HEK293 (cell line): ENCODE results near the gene FGFR2.

Experiments used
- HOXA7 ChIP-seq: sonication (generic); formaldehyde crosslinking; IDR thresholded peaks from 2 replicates; pipeline ENCODE4 v1.8.1; 2022; ENCODE audit warnings: missing genetic modification reagents, borderline replicate concordance
- KLF16 ChIP-seq: fragments of 450-650 bp; formaldehyde crosslinking; IDR thresholded peaks from 2 replicates; pipeline ENCODE4 v1.5.1; 2017; ENCODE audit warnings: missing biosample characterization, missing genetic modification characterization
- SCRT1 ChIP-seq: fragments of 450-650 bp; formaldehyde crosslinking; IDR thresholded peaks from 2 replicates; pipeline ENCODE4 v1.5.1; 2016; ENCODE audit warnings: missing biosample characterization, missing genetic modification characterization, borderline replicate concordance
- SCRT2 ChIP-seq: fragments of 450-650 bp; formaldehyde crosslinking; IDR thresholded peaks from 2 replicates; pipeline ENCODE4 v1.5.1; 2016; ENCODE audit warnings: missing biosample characterization, missing genetic modification characterization
- ZNF121 ChIP-seq: fragments of 450-650 bp; formaldehyde crosslinking; IDR thresholded peaks from 2 replicates; pipeline ENCODE4 v1.5.1; 2016; ENCODE audit warnings: missing biosample characterization, missing genetic modification characterization
- ZNF169 ChIP-seq: fragments of 450-650 bp; formaldehyde crosslinking; IDR thresholded peaks from 2 replicates; pipeline ENCODE4 v1.5.1; 2016; ENCODE audit warnings: missing biosample characterization, missing genetic modification characterization
- ZNF19 ChIP-seq: fragments of 450-650 bp; formaldehyde crosslinking; IDR thresholded peaks from 2 replicates; pipeline ENCODE4; 2016; ENCODE audit warnings: missing biosample characterization, missing genetic modification characterization, low read depth
- ZNF211 ChIP-seq: fragments of 450-650 bp; formaldehyde crosslinking; IDR thresholded peaks from 2 replicates; pipeline ENCODE4 v1.5.1; 2016; ENCODE audit warnings: low read depth, missing biosample characterization, missing genetic modification characterization
- ZNF274 ChIP-seq, 2 experiments: fragments of 200-500 bp in 1 of 2; fragments of 450-650 bp in 1 of 2; sonication (Bioruptor generic) in 1 of 2; formaldehyde crosslinking in 1 of 2; IDR thresholded peaks; 2 replicates each; pipeline versions ENCODE4 v1.5.1 to v1.6.1; 2014 to 2016; ENCODE audit warnings: borderline replicate concordance in 1 of 2, inconsistent platforms in 1 of 2, low read length in 1 of 2, missing biosample characterization in 1 of 2, missing genetic modification characterization in 1 of 2
- ZNF302 ChIP-seq: fragments of 450-650 bp; formaldehyde crosslinking; IDR thresholded peaks from 2 replicates; pipeline ENCODE4 v1.5.1; 2016; ENCODE audit warnings: missing biosample characterization, missing genetic modification characterization, low read depth
- ZNF423 ChIP-seq: fragments of 450-650 bp; formaldehyde crosslinking; IDR thresholded peaks from 2 replicates; pipeline ENCODE4 v1.5.1; 2016; ENCODE audit warnings: missing biosample characterization, missing genetic modification characterization
- ZNF521 ChIP-seq: fragments of 450-650 bp; formaldehyde crosslinking; IDR thresholded peaks from 2 replicates; pipeline ENCODE4 v1.5.1; 2017; ENCODE audit warnings: missing biosample characterization, mild to moderate bottlenecking, missing genetic modification characterization
- ZNF621 ChIP-seq: fragments of 450-650 bp; formaldehyde crosslinking; IDR thresholded peaks from 2 replicates; pipeline ENCODE4 v1.5.1; 2017; ENCODE audit warnings: missing biosample characterization, missing genetic modification characterization
- ZNF626 ChIP-seq: fragments of 450-650 bp; sonication (Bioruptor Pico); formaldehyde crosslinking; IDR thresholded peaks from 2 replicates; pipeline ENCODE4 v1.5.1; 2018; ENCODE audit warnings: missing biosample characterization, missing genetic modification characterization, inconsistent platforms
- ZNF670 ChIP-seq: fragments of 450-650 bp; formaldehyde crosslinking; IDR thresholded peaks from 2 replicates; pipeline ENCODE4 v1.5.1; 2016; ENCODE audit warnings: missing biosample characterization, missing genetic modification characterization, low read depth
- ZXDB ChIP-seq: fragments of 450-650 bp; formaldehyde crosslinking; IDR thresholded peaks from 2 replicates; pipeline ENCODE4 v1.5.1; 2016; ENCODE audit warnings: missing biosample characterization, missing genetic modification characterization
- TF ChIP-seq, protein P1 (sequence below): fragments of 450-650 bp; formaldehyde crosslinking; IDR thresholded peaks from 2 replicates; pipeline ENCODE4 v1.5.1; 2016; ENCODE audit warnings: missing biosample characterization, missing genetic modification characterization
- TF ChIP-seq, protein P2 (sequence below): fragments of 450-650 bp; formaldehyde crosslinking; IDR thresholded peaks from 2 replicates; pipeline ENCODE4 v1.5.1; 2016; ENCODE audit warnings: missing biosample characterization, missing genetic modification characterization
- TF ChIP-seq, protein P3 (sequence below): fragments of 450-650 bp; formaldehyde crosslinking; IDR thresholded peaks from 2 replicates; pipeline ENCODE4 v1.5.1; 2016; ENCODE audit warnings: missing biosample characterization, missing genetic modification characterization
- TF ChIP-seq, protein P4 (sequence below): fragments of 450-650 bp; formaldehyde crosslinking; IDR thresholded peaks from 2 replicates; pipeline ENCODE4 v1.5.1; 2016; ENCODE audit warnings: missing biosample characterization, missing genetic modification characterization, borderline replicate concordance
- TF ChIP-seq, protein P5 (sequence below): fragments of 450-650 bp; formaldehyde crosslinking; conservative IDR thresholded peaks from 2 replicates; pipeline ENCODE4 v1.5.1; 2016; ENCODE audit warnings: low read depth, missing biosample characterization, missing genetic modification characterization
- TF ChIP-seq, protein P6 (sequence below): fragments of 450-650 bp; formaldehyde crosslinking; IDR thresholded peaks from 2 replicates; pipeline ENCODE4 v1.5.1; 2016; ENCODE audit warnings: missing biosample characterization, missing genetic modification characterization

Gene FGFR2

DNA sequence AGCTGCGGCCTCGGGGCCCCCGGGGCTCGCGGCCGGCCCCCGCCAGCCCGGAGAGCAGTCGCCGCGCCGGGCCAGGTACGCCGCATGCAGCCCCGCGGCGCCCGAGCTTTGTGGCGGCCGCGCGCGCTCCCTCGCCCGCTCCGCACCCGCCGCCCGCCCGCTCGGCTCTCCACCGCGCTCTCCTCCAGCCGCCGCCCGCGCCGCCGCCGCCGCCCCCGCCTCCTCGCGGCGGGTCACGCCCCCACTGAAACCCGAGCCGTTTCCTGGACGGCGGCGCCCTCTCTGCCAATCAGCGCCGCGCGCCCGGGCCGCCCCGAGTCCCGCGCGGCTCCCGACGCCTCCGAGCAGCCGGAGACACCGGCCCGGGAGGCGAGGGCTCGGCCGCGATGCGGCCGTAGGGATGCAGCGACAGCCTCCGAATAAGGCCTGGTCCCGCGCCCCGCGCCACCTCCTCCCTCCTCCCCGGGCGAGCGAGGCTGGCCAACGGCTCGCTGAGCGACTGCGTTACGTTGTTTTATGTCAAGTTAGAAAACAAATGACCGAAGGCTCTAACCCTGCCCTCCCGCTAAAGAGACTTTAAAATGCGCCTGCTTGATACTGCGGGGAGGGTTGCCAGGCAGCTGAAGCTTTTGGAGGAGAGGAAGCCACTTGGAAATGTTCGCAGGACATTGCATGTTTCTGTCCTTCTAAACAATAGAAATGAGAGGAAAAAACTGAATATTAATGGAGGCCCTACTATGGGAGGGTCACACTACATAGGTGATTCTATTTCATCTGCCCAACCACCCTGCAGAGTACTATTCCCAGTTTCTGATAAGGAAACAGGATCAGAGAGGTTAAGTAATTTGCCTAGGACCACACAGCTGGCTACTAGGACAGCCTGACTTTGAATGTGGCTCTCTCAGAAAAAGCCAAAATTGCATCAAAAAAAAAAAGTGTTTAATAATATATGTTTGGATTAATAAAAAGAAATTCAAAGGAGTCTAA, at the start of gene FGFR2 (continued):
- TF ChIP-seq ZNF274 (IDR thresholded peaks at IDR 0.05; ENCODE audit: low read length) (no peak), ZNF274 (tag by site-specific recombination; IDR thresholded peaks at IDR 0.05; ENCODE audit: borderline replicate concordance) (no peak), HOXA7 (CRISPR knock-in tag) (no peak), ZNF19 (tag by site-specific recombination) (no peak), ZNF521 (tag by site-specific recombination) (no peak), KLF16 (tag by site-specific recombination) (no peak), ZNF626 (tag by site-specific recombination) (no peak), ZNF302 (tag by site-specific recombination) (no peak), ZXDB (tag by site-specific recombination) (no peak; the same call in 1 of the 2 replicates), SCRT2 (no peak), ZNF423 (no peak), ZNF169 (tag by site-specific recombination) (no peak), ZNF211 (tag by site-specific recombination) (no peak), ZNF621 (tag by site-specific recombination) (no peak), SCRT1 (no peak), ZNF670 (tag by site-specific recombination) (no peak), ZNF121 (tag by site-specific recombination) (no peak)
- TF ChIP-seq, protein P1, sequence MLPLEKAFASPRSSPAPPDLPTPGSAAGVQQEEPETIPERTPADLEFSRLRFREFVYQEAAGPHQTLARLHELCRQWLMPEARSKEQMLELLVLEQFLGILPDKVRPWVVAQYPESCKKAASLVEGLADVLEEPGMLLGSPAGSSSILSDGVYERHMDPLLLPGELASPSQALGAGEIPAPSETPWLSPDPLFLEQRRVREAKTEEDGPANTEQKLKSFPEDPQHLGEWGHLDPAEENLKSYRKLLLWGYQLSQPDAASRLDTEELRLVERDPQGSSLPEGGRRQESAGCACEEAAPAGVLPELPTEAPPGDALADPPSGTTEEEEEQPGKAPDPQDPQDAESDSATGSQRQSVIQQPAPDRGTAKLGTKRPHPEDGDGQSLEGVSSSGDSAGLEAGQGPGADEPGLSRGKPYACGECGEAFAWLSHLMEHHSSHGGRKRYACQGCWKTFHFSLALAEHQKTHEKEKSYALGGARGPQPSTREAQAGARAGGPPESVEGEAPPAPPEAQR (tag by site-specific recombination): no peak
- TF ChIP-seq, protein P2, sequence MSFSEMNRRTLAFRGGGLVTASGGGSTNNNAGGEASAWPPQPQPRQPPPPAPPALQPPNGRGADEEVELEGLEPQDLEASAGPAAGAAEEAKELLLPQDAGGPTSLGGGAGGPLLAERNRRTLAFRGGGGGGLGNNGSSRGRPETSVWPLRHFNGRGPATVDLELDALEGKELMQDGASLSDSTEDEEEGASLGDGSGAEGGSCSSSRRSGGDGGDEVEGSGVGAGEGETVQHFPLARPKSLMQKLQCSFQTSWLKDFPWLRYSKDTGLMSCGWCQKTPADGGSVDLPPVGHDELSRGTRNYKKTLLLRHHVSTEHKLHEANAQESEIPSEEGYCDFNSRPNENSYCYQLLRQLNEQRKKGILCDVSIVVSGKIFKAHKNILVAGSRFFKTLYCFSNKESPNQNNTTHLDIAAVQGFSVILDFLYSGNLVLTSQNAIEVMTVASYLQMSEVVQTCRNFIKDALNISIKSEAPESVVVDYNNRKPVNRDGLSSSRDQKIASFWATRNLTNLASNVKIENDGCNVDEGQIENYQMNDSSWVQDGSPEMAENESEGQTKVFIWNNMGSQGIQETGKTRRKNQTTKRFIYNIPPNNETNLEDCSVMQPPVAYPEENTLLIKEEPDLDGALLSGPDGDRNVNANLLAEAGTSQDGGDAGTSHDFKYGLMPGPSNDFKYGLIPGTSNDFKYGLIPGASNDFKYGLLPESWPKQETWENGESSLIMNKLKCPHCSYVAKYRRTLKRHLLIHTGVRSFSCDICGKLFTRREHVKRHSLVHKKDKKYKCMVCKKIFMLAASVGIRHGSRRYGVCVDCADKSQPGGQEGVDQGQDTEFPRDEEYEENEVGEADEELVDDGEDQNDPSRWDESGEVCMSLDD: no peak
- TF ChIP-seq, protein P3, sequence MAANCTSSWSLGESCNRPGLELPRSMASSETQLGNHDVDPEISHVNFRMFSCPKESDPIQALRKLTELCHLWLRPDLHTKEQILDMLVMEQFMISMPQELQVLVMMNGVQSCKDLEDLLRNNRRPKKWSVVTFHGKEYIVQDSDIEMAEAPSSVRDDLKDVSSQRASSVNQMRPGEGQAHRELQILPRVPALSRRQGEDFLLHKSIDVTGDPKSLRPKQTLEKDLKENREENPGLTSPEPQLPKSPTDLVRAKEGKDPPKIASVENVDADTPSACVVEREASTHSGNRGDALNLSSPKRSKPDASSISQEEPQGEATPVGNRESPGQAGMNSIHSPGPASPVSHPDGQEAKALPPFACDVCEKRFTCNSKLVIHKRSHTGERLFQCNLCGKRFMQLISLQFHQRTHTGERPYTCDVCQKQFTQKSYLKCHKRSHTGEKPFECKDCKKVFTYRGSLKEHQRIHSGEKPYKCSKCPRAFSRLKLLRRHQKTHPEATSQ (tag by site-specific recombination): peak; percentile 50; the same call in 1 of the 2 replicates
- TF ChIP-seq, protein P4, sequence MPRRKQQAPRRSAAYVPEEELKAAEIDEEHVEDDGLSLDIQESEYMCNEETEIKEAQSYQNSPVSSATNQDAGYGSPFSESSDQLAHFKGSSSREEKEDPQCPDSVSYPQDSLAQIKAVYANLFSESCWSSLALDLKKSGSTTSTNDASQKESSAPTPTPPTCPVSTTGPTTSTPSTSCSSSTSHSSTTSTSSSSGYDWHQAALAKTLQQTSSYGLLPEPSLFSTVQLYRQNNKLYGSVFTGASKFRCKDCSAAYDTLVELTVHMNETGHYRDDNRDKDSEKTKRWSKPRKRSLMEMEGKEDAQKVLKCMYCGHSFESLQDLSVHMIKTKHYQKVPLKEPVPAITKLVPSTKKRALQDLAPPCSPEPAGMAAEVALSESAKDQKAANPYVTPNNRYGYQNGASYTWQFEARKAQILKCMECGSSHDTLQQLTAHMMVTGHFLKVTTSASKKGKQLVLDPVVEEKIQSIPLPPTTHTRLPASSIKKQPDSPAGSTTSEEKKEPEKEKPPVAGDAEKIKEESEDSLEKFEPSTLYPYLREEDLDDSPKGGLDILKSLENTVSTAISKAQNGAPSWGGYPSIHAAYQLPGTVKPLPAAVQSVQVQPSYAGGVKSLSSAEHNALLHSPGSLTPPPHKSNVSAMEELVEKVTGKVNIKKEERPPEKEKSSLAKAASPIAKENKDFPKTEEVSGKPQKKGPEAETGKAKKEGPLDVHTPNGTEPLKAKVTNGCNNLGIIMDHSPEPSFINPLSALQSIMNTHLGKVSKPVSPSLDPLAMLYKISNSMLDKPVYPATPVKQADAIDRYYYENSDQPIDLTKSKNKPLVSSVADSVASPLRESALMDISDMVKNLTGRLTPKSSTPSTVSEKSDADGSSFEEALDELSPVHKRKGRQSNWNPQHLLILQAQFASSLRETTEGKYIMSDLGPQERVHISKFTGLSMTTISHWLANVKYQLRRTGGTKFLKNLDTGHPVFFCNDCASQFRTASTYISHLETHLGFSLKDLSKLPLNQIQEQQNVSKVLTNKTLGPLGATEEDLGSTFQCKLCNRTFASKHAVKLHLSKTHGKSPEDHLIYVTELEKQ: no peak
- TF ChIP-seq, protein P5, sequence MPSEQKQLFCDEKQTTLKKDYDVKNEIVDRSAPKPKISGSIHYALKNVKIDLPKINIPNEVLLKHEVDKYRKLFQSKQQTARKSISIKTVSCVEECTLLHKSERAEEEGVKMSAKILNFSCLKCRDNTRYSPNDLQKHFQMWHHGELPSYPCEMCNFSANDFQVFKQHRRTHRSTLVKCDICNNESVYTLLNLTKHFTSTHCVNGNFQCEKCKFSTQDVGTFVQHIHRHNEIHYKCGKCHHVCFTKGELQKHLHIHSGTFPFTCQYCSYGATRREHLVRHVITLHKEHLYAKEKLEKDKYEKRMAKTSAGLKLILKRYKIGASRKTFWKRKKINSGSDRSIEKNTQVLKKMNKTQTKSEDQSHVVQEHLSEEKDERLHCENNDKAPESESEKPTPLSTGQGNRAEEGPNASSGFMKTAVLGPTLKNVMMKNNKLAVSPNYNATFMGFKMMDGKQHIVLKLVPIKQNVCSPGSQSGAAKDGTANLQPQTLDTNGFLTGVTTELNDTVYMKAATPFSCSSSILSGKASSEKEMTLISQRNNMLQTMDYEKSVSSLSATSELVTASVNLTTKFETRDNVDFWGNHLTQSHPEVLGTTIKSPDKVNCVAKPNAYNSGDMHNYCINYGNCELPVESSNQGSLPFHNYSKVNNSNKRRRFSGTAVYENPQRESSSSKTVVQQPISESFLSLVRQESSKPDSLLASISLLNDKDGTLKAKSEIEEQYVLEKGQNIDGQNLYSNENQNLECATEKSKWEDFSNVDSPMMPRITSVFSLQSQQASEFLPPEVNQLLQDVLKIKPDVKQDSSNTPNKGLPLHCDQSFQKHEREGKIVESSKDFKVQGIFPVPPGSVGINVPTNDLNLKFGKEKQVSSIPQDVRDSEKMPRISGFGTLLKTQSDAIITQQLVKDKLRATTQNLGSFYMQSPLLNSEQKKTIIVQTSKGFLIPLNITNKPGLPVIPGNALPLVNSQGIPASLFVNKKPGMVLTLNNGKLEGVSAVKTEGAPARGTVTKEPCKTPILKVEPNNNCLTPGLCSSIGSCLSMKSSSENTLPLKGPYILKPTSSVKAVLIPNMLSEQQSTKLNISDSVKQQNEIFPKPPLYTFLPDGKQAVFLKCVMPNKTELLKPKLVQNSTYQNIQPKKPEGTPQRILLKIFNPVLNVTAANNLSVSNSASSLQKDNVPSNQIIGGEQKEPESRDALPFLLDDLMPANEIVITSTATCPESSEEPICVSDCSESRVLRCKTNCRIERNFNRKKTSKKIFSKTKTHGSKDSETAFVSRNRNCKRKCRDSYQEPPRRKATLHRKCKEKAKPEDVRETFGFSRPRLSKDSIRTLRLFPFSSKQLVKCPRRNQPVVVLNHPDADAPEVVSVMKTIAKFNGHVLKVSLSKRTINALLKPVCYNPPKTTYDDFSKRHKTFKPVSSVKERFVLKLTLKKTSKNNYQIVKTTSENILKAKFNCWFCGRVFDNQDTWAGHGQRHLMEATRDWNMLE (tag by site-specific recombination): no peak
- TF ChIP-seq, protein P6, sequence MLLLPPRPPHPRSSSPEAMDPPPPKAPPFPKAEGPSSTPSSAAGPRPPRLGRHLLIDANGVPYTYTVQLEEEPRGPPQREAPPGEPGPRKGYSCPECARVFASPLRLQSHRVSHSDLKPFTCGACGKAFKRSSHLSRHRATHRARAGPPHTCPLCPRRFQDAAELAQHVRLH: peak; percentile 33; the same call in 1 of the 2 replicates
